Measurements from ENCODE around the gene ENOSF1. TPM values are rescaled to one million over a fixed set of nuclear protein-coding genes. Genes with fewer than 3 reads are reported as not detected.

The ENOSF1 gene
- total and polyA plus RNA-seq, 2 of the 4 experiments (the other 2 are of a cell fraction): 12.2 to 12.6 TPM

DNA sequence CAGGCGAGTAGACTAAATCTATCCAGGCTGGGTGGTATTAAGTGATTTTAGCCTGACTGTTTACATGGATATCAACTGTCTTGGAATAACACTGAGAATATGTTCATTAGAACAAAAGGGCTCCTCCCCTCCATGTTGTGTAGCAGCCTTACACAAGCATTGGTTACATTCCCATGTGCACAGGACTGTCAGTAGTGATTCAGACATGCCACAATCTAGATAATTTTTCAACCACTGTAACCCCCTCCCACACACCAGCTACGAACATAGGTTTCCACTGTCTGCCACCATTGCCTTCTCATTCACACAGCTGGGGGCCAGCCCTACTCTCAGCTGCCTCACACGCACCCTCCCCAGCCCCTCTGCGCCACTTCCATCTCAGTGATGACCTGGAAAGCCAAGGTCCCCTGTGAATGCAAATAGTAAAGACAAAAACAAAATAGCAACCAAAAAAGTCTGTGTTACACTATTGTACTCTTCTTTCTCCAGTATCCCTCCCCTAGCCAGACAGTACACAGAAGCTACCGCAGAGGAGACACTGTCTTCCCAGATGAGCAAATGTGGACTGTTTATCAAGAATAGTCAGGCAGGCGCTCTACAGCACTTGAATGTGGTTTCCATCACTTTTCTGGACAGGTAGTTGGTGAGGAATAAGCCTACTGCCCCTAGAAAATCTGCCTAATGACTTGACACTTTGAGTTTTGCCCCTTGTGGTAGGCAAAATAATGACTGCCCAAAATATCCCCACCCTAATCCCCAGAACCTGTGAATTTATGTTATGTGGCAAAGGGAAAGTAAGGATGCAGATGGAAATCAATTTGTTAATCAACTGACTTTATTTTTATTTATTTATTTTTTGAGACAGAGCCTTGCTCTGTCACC, 82.9 kb downstream of the ENOSF1 start:
- Histone ChIP-seq H4K5ac (ENCODE audit: low read depth, low read length) (no peak overlapping the region), H2BK20ac (ENCODE audit: low read depth, low read length) (no peak overlapping the region), H3K36me3 (ENCODE audit: control insufficient read depth, insufficient read depth, low read length) (no peaks in the 10 kb centered on the region), H3K56ac (ENCODE audit: extremely low read depth, insufficient read depth, low read length) (no peak overlapping the region), H2BK120ac (ENCODE audit: low read depth, low read length) (no peak overlapping the region), H3K23ac (ENCODE audit: low read depth, low read length) (no peak overlapping the region), H3K4me3 (ENCODE audit: insufficient read depth, low read depth, low read length) (no peak overlapping the region), H2AK5ac (ENCODE audit: low read depth, low read length) (no peak overlapping the region), H3K9me3 (ENCODE audit: control insufficient read depth, insufficient read depth, low read length) (no peaks in the 10 kb centered on the region), H3K79me1 (ENCODE audit: low read depth in 1 of 2, low read length in 2 of 2) (no peaks in the 10 kb centered on the region), H3K4me2 (ENCODE audit: low read depth, low read length) (no peak overlapping the region), H2BK15ac (ENCODE audit: low read depth, low read length) (no peak overlapping the region), H4K8ac (ENCODE audit: low read depth in 2 of 2, low read length in 2 of 2) (no peak overlapping the region), H3K4ac (ENCODE audit: low read depth, low read length) (no peak overlapping the region), H2BK5ac (ENCODE audit: low read depth, low read length, poor library complexity, severe bottlenecking) (no peak overlapping the region), H3K14ac (replicated peaks; ENCODE audit: low read depth, low read length) (no peak overlapping the region), H3K18ac (ENCODE audit: low read depth, low read length) (no peak overlapping the region), H2AK9ac (replicated peaks; ENCODE audit: low read depth, low read length, poor library complexity) (no peak overlapping the region), H2AFZ (replicated peaks; ENCODE audit: low read length, poor library complexity) (no peak overlapping the region), H4K20me1 (ENCODE audit: insufficient read depth, low read length) (no peaks in the 10 kb centered on the region), H3K9me1 (ENCODE audit: insufficient read depth, low read length) (0 out of 2 replicates have a peak, but pooled peaks cover 3% of the 10 kb centered on the region), H3K4me1 (ENCODE audit: control insufficient read depth, insufficient read depth, low read length) (no peaks in the 10 kb centered on the region; the same call in 1 of the 2 replicates), H3K9ac (ENCODE audit: low read depth, low read length) (no peak overlapping the region), H4K91ac (ENCODE audit: insufficient read depth, low read depth, low read length) (no peak overlapping the region), H3K27me3 (ENCODE audit: control insufficient read depth, insufficient read depth, low read length) (peaks cover 5% of the 10 kb centered on the region), H3K27ac (ENCODE audit: insufficient read depth, low read length) (no peak overlapping the region)
- dilution Hi-C loops (cut with HindIII; ENCODE audit: low sequenced_read_pairs, unreplicated experiment) (no loop called here), in situ Hi-C loops (cut with MboI; ENCODE audit: low sequenced_read_pairs) (no loop called here), intact Hi-C loops (cut with micrococcal nuclease) (no loop called here)
- no peak for DNase-seq
- POLR2A ChIA-PET (ENCODE audit: unreplicated experiment): no interaction called here
- 0% methylated on average over 1 of the region's 6 CpGs; no CpG with 5 or more reads in 1 of the 2 experiments for WGBS, 2 experiments (ENCODE audit: extremely low coverage in 2 of 2, insufficient read length in 1 of 2)
- BruUV-seq (replicated peaks): no TSS peak
- CTCF ChIA-PET: interaction anchor here (1.0 to 1.1 kb wide), 2 partner anchors 20 to 28 kb away, joined by 4 read pairs; no protein-coding TSS in a partner anchor
- ATAC-seq (ENCODE audit: low read depth): no peak
- TF ChIP-seq POLR2A (IDR thresholded peaks at IDR 0.05; ENCODE audit: low read depth, low read length): no peak
- TF ChIP-seq FOS (IDR thresholded peaks at IDR 0.05; ENCODE audit: low read depth, low read length): no peak
- TF ChIP-seq RAD21 (IDR thresholded peaks at IDR 0.05; ENCODE audit: low read length): no peak
- TF ChIP-seq CEBPB (IDR thresholded peaks at IDR 0.05; ENCODE audit: low read depth, low read length): no peak
- TF ChIP-seq MAFK (IDR thresholded peaks at IDR 0.05; ENCODE audit: low read depth, low read length): no peak
- TF ChIP-seq, protein P1, sequence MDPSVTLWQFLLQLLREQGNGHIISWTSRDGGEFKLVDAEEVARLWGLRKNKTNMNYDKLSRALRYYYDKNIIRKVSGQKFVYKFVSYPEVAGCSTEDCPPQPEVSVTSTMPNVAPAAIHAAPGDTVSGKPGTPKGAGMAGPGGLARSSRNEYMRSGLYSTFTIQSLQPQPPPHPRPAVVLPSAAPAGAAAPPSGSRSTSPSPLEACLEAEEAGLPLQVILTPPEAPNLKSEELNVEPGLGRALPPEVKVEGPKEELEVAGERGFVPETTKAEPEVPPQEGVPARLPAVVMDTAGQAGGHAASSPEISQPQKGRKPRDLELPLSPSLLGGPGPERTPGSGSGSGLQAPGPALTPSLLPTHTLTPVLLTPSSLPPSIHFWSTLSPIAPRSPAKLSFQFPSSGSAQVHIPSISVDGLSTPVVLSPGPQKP (IDR thresholded peaks at IDR 0.05; ENCODE audit: borderline replicate concordance, low read depth, low read length): no peak
- no peak for TF ChIP-seq RCOR1 (IDR thresholded peaks at IDR 0.05; ENCODE audit: insufficient replicate concordance, low read length)
- no peak for TF ChIP-seq RFX5 (IDR thresholded peaks at IDR 0.05; ENCODE audit: low read depth, low read length)
- TF ChIP-seq CHD1 (IDR thresholded peaks at IDR 0.05; ENCODE audit: low read depth, low read length): no peak
- TF ChIP-seq MAZ (IDR thresholded peaks at IDR 0.05; ENCODE audit: borderline replicate concordance, low read depth, low read length): no peak
- TF ChIP-seq BHLHE40 (IDR thresholded peaks at IDR 0.05; ENCODE audit: low read depth, low read length): no peak
- no peak for TF ChIP-seq NFE2L2 (IDR thresholded peaks at IDR 0.05; ENCODE audit: low read depth, low read length)
- TF ChIP-seq, protein P2, sequence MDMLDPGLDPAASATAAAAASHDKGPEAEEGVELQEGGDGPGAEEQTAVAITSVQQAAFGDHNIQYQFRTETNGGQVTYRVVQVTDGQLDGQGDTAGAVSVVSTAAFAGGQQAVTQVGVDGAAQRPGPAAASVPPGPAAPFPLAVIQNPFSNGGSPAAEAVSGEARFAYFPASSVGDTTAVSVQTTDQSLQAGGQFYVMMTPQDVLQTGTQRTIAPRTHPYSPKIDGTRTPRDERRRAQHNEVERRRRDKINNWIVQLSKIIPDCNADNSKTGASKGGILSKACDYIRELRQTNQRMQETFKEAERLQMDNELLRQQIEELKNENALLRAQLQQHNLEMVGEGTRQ (IDR thresholded peaks at IDR 0.05; ENCODE audit: low read depth, low read length): no peak
- no peak for TF ChIP-seq SMC3 (IDR thresholded peaks at IDR 0.05; ENCODE audit: low read depth, low read length)
- TF ChIP-seq MXI1 (IDR thresholded peaks at IDR 0.05; ENCODE audit: borderline replicate concordance, low read depth, low read length): no peak
